BLaER1 treated with 17β-estradiol and CSF1 and Interleukin-3, amounts not matched to agents 10 nM and 100 nM (cell line): Measurements from ENCODE around the gene SREBF2.
A peak's percentile ranks its signal among the peaks of the same experiment; 100 is the strongest.

Source experiments
- H3K27ac ChIP-seq, 11 experiments: shearing (Covaris generic); formaldehyde crosslinking; 2 replicates each; pipeline ENCODE4 v1.8.1; 2022
- H3K27me3 ChIP-seq, 11 experiments: shearing (Covaris generic); formaldehyde crosslinking; 2 replicates each; pipeline ENCODE4 v1.8.1; 2022
- H3K36me3 ChIP-seq, 11 experiments: shearing (Covaris generic); formaldehyde crosslinking; 2 replicates each; pipeline ENCODE4 v1.8.1; 2022
- H3K4me1 ChIP-seq, 10 experiments: shearing (Covaris generic); formaldehyde crosslinking; 2 replicates each; pipeline ENCODE4 v1.8.1; 2022
- H3K4me2 ChIP-seq, 11 experiments: shearing (Covaris generic); formaldehyde crosslinking; 2 replicates each; pipeline ENCODE4 v1.8.1; 2022
- H3K4me3 ChIP-seq, 10 experiments: shearing (Covaris generic); formaldehyde crosslinking; 2 replicates each; pipeline ENCODE4 v1.8.1; 2022
- H3K9ac ChIP-seq, 11 experiments: shearing (Covaris generic); formaldehyde crosslinking; 2 replicates each; pipeline ENCODE4 v1.8.1; 2022
- H3K9me3 ChIP-seq, 11 experiments: shearing (Covaris generic); formaldehyde crosslinking; replicated peaks in 1 of 11; 2 replicates each; pipeline ENCODE4 v1.8.1; 2022
- H4K20me1 ChIP-seq, 11 experiments: shearing (Covaris generic); formaldehyde crosslinking; 2 replicates each; pipeline ENCODE4 v1.8.1; 2022
- Cebpa-rat ChIP-seq, 11 experiments: shearing (Covaris generic); IDR thresholded peaks; 2 replicates each; pipeline ENCODE4 v1.8.1; 2022

The SREBF2 gene

GRCh38 chr22:41900652-41901312 is 67.9 kb downstream of the SREBF2 start:
- Histone ChIP-seq H3K4me3 (no peak overlapping the region), H4K20me1 (peaks cover 0 to 95% (median 42%) of the 10 kb centered on the region in 11 experiments; a peak in 14 of 22 replicates), H3K4me1 (no peaks in the 10 kb centered on the region), H3K4me2 (no peak overlapping the region), H3K27ac (no peak overlapping the region), H3K36me3 (peaks cover 90 to 100% (median 100%) of the 10 kb centered on the region in 11 experiments), H3K9ac (no peak overlapping the region), H3K9me3 (no peaks in the 10 kb centered on the region), H3K27me3 (no peaks in the 10 kb centered on the region)
- no peak for TF ChIP-seq Cebpa-rat (IDR thresholded peaks at IDR 0.05)

DNA sequence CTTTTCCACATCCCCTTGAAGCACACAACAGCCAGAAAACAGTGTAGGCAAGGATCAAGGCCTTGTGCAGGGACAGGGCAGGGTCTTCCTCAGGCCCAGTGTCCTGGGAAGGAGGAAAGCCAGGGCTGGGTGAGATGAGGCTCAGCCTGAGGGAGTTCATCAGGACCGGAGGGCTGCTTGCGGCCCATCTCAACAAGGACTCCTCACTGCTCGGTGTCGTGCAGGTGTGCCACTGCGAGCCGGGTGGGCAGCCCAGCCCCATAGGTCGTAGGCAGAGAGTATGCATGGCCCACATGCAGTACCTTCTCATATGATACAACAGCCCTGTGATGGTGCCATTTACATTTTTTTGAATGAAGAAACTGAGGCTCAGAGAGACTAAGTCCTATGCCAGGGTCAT is 69.1 kb downstream of the SREBF2 start:
- Histone ChIP-seq H3K4me1 (peaks cover 0 to under 1% (median 0%) of the 10 kb centered on the region in 10 experiments; a peak in 1 of 20 replicates), H3K9ac (no peak overlapping the region), H3K4me3 (no peak overlapping the region), H3K27me3 (no peaks in the 10 kb centered on the region; a peak in 2 of 22 replicates), H4K20me1 (peaks cover 3 to 98% (median 47%) of the 10 kb centered on the region in 11 experiments; a peak in 20 of 22 replicates), H3K27ac (no peak overlapping the region), H3K36me3 (peaks cover 83 to 100% (median 97%) of the 10 kb centered on the region in 11 experiments), H3K9me3 (no peaks in the 10 kb centered on the region), H3K4me2 (no peak overlapping the region)
- TF ChIP-seq Cebpa-rat (IDR thresholded peaks at IDR 0.05): no peak

GRCh38 chr22:41902932-41903421 is 70.1 kb downstream of the SREBF2 start:
- no peak overlapping the region for H3K27ac ChIP-seq
- peaks cover 78 to 100% (median 94%) of the 10 kb centered on the region in 11 experiments for H3K36me3 ChIP-seq
- H3K4me2 ChIP-seq: no peak overlapping the region
- H3K27me3 ChIP-seq: peaks cover 0 to 5% (median 2%) of the 10 kb centered on the region in 11 experiments; a peak in 12 of 22 replicates
- H3K9me3 ChIP-seq: no peaks in the 10 kb centered on the region
- H4K20me1 ChIP-seq: peaks cover 8 to 100% (median 50%) of the 10 kb centered on the region in 11 experiments; a peak in 21 of 22 replicates
- no peak overlapping the region for H3K9ac ChIP-seq
- TF ChIP-seq Cebpa-rat (IDR thresholded peaks at IDR 0.05): no peak
- no peak overlapping the region for H3K4me3 ChIP-seq
- H3K4me1 ChIP-seq: peaks cover 2 to 10% (median 8%) of the 10 kb centered on the region in 10 experiments; a peak in 19 of 20 replicates

DNA sequence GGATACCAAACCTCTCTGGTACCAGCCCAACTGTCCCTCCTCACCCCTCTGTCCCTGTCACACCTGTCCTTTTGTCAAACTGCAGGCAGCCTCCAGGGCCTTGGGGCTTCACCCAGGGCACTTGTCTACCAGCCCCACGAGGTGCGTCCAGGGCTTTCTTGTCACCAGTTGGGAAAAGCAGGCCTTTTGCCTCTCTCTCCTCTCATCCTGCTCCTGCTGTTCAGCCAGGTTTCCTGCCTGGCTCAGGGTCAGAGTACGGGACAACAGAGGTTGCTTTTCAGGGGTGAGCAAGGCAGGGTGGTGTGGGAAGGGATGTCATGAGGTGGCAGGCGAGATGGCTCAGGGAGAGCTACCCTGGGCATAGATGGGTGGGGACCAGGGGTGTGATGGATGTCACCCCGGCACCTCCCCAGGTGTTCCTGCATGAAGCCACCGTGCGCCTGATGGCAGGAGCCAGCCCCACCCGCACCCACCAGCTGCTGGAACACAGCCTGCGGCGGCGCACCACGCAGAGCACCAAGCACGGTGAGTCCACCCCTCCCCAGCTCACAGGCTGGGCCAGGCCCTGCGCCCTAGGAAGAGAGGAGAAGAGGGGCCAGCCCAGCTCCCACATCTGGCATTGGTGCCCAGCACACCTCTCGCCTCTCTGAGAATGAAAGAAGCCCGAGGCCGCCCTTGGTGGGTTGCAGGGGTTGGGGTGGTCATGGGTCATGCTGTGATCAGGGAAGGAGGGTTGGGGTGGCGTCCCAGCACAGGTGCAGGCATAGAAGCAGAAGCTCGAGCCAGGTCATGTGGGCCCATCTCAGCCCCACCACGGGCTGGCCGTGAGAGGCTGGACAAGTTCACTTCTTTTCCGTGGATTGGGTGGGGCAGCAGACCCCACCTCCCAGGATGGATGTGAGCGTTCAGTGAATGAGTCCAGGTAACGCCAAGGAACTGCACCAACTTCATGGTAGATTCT is 71.8 kb downstream of the SREBF2 start:
- peaks cover 18 to 100% (median 67%) of the 10 kb centered on the region in 11 experiments; a peak in 21 of 22 replicates for H4K20me1 ChIP-seq
- H3K27ac ChIP-seq: no peak overlapping the region
- H3K4me2 ChIP-seq: no peak overlapping the region
- H3K4me3 ChIP-seq: no peak overlapping the region
- H3K9ac ChIP-seq: no peak overlapping the region
- peaks cover 20 to 27% (median 26%) of the 10 kb centered on the region in 10 experiments for H3K4me1 ChIP-seq
- H3K27me3 ChIP-seq: peaks cover 15 to 23% (median 19%) of the 10 kb centered on the region in 11 experiments
- H3K36me3 ChIP-seq: peaks cover 61 to 84% (median 76%) of the 10 kb centered on the region in 11 experiments
- H3K9me3 ChIP-seq: no peaks in the 10 kb centered on the region
- no peak for TF ChIP-seq Cebpa-rat (IDR thresholded peaks at IDR 0.05)

DNA sequence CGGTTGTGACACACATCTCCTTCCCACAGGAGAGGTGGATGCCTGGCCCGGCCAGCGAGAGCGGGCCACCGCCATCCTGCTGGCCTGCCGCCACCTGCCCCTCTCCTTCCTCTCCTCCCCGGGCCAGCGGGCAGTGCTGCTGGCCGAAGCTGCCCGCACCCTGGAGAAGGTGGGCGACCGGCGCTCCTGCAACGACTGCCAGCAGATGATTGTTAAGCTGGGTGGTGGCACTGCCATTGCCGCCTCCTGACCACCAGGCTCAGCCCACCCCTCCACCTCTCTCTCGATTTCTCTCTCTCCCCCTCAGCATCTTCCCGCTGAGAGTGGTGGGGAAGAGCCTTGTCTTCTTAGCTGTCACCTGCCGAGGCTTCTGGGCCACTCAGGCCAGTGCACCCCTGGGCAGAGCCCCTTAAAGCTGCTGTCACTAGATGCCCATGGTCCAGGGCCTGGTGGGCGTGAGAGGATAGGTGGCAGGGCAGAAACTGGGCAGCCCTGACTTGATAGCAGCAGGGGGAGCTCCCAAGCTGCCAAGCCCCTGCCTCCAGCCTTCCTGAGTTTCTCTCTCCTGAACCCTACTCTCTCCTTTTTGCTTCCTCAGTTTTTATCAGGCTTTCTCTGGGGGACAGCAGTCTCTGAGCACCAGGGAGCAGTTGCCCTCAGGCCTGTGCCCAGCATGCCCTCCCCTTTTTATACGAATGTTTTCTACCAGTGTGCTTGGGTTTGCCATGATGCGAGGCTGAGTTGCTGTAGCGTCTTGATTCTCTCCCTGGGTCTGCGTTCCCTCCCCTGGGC is 72.7 kb downstream of the SREBF2 start:
- Histone ChIP-seq H3K4me2 (no peak overlapping the region), H3K27ac (no peak overlapping the region), H4K20me1 (peaks cover 18 to 100% (median 76%) of the 10 kb centered on the region in 11 experiments; a peak in 21 of 22 replicates), H3K9ac (peak overlapping the region in 1 of 11 experiments; percentile 6; a peak in 1 of 22 replicates), H3K4me1 (peaks cover 29 to 36% (median 34%) of the 10 kb centered on the region in 10 experiments), H3K9me3 (no peaks in the 10 kb centered on the region), H3K4me3 (no peak overlapping the region), H3K27me3 (peaks cover 24 to 32% (median 28%) of the 10 kb centered on the region in 11 experiments), H3K36me3 (peaks cover 52 to 75% (median 68%) of the 10 kb centered on the region in 11 experiments)
- no peak for TF ChIP-seq Cebpa-rat (IDR thresholded peaks at IDR 0.05)

DNA sequence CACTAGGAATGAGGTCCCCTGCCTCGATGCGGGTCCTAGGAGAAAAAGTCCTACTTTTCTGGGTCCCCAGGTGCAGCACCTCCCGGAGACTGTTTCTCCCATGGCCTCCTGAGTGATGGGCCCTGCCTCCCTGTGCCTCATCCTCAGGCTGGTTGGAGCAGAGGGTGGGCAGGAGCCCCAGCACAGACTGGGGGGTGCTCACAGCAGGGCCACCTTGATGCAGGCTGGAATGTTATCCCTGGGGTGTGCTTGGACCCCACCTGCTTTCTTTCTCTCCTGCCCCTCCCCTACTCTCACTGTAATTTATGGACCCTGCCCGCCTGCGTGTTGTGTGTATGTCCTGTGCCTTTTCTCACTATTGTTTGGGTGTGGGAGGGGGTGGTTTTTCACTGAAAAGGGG is 73.9 kb downstream of the SREBF2 start:
- Histone ChIP-seq H3K4me2 (peak overlapping the region in 1 of 11 experiments; percentile 78; a peak in 2 of 22 replicates), H3K36me3 (peaks cover 40 to 63% (median 55%) of the 10 kb centered on the region in 11 experiments), H3K27ac (no peak overlapping the region), H3K4me1 (peaks cover 34 to 45% (median 42%) of the 10 kb centered on the region in 10 experiments), H3K4me3 (no peak overlapping the region), H3K27me3 (peaks cover 36 to 44% (median 40%) of the 10 kb centered on the region in 11 experiments), H3K9me3 (no peaks in the 10 kb centered on the region), H4K20me1 (peaks cover 18 to 100% (median 88%) of the 10 kb centered on the region in 11 experiments; a peak in 21 of 22 replicates), H3K9ac (no peak overlapping the region)
- TF ChIP-seq Cebpa-rat (IDR thresholded peaks at IDR 0.05): no peak

DNA sequence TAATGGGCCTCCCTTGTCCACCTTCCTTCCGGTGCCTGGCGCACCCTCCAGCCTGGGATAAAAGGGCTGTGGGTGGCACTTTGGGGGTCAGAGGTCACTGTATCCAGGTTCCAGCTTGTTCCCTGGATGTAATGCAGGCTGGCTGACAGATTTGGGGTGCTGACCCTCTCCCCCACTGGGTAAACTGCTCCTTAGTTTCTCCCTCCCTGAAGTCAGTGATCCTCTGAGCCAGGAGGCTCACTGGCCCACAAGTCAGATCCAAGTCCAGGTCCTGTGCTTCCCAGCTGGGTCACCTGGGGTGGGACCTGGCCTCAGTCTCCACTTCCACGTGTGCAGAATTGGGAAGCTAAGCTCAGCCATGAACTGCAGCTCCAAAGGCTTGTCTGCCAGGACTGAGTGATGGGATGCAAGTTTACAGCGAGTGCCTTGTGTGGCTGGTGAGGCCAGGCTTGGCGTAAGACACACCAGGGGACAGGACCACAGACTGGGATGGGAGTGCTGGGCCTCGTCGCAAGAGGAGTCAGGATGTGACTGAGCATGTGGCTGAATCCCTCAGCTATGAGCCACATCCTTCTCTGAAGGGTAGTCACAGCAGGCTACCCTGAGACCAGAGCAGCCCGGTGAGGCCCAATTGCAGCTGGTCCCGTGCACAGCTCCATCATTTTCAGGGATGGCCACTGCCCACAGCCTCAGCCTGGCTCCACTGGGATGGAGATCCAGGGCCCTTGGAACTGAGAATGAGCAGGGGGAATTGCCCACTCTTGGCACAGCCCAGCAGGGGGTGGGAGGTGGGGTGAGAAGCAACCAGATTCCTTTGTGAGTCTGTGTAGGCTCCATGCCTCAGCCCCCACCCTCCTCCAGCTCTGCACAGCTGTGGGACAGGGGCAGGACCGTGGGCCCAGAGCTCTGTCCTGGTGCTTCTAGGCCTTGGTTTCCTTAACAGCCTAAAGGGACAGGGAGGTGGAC is 74.8 kb downstream of the SREBF2 start:
- H3K27me3 ChIP-seq: peaks cover 45 to 53% (median 49%) of the 10 kb centered on the region in 11 experiments
- peaks cover 34 to 45% (median 42%) of the 10 kb centered on the region in 10 experiments for H3K4me1 ChIP-seq
- H3K9ac ChIP-seq: peak overlapping the region in 4 of 11 experiments; percentile 30 to 38 (median 32); a peak in 2 of 22 replicates
- peaks cover 34 to 54% (median 47%) of the 10 kb centered on the region in 11 experiments for H3K36me3 ChIP-seq
- H3K9me3 ChIP-seq: no peaks in the 10 kb centered on the region
- H3K4me3 ChIP-seq: no peak overlapping the region
- H4K20me1 ChIP-seq: peaks cover 18 to 100% (median 92%) of the 10 kb centered on the region in 11 experiments; a peak in 21 of 22 replicates
- no peak for TF ChIP-seq Cebpa-rat (IDR thresholded peaks at IDR 0.05)
- H3K27ac ChIP-seq: peak overlapping the region in 2 of 11 experiments; percentile 11 to 26; a peak in 1 of 22 replicates
- H3K4me2 ChIP-seq: peak overlapping the region; percentile 47 to 93 (median 83)
